Measurements from ENCODE around the gene NSL1. TPM values are rescaled to one million over a fixed set of nuclear protein-coding genes. Genes with fewer than 3 reads are reported as not detected.

NSL1 gene
- total and polyA plus RNA-seq, 9 of the 15 experiments (the other 6 are each of a cell fraction or from before 2014, with no cell fraction given) = 53.5 to 108 (median 59.1) TPM

- TF ChIP-seq ZNF609 (CRISPR knock-in tag; IDR thresholded peaks at IDR 0.05; ENCODE audit: borderline replicate concordance) (no peak), RREB1 (CRISPR knock-in tag; IDR thresholded peaks at IDR 0.05) (no peak), HNRNPL (IDR thresholded peaks at IDR 0.05; ENCODE audit: low read depth, low read length) (no peak), NFYB (IDR thresholded peaks at IDR 0.05; ENCODE audit: extremely low read depth, insufficient read length) (no peak), KDM4B (IDR thresholded peaks at IDR 0.05; ENCODE audit: borderline replicate concordance in 2 of 2, low read depth in 1 of 2) (no peak), ZNF696 (CRISPR knock-in tag; conservative IDR thresholded peaks at IDR 0.05) (no peak), ZNF57 (CRISPR knock-in tag; IDR thresholded peaks at IDR 0.05) (no peak), ZNF134 (CRISPR knock-in tag; conservative IDR thresholded peaks at IDR 0.05) (no peak)
Observed at GRCh38 chr1:212827831-212828278, 36.3 kb upstream of the NSL1 start (continued).

All from K562 (cell line).